ENCODE measurements around the gene BCOR. TPM values are rescaled to one million over a fixed set of nuclear protein-coding genes. Genes with fewer than 3 reads are reported as not detected.

The BCOR gene
- total and polyA plus RNA-seq, 2 of the 13 experiments (the other 11 are each of a cell fraction or from before 2014, with no cell fraction given): 14.3 to 15.2 TPM

DNA sequence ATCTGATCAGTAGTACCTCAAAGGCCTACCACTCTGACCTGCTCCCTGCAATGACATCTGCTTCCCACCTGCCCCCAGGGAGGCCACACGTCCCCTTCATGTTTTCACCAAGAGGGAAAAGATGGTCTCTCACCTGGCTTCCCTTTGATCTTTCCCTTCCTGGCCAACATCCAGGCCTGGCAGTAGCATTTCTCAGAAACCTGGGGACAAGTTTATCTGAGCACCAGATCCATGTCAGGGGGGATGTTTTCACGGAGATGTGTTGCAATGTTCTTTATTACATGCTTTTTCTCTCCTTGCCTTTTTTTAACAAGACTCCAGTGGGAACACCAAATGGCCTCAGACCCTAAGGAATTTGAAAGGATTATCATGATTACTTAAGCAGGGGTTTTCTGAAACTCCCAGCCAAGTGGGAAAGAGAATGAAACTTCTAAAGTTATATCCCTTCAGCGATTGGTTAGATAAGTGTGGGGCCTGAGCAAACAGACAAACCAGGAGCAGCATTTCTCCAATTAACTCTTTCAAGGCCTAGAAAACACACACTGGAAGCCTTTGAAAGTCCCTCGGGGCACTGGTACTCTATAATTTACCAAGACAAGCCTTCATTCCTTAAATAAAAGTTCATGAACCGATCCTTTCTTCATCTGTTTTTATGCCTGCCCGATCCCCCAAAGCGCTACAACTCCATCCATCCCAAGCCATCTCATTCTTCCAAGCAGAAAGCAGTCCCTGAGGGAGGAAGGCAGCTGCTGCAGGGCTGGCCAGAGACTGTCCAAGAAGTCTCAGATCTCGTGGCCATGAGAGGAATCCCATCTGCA, 94.1 kb downstream of the BCOR start (continued):
- TF ChIP-seq ZNF607 (CRISPR knock-in tag; IDR thresholded peaks at IDR 0.05; ENCODE audit: borderline replicate concordance) (no peak), KDM5B (CRISPR knock-in tag; IDR thresholded peaks at IDR 0.05; ENCODE audit: borderline replicate concordance) (no peak), HIC2 (CRISPR knock-in tag; IDR thresholded peaks at IDR 0.05; ENCODE audit: low read depth) (no peak), IKZF4 (CRISPR knock-in tag; IDR thresholded peaks at IDR 0.05; ENCODE audit: borderline replicate concordance, low read depth, not compliant biosample characterization) (no peak), LBX2 (CRISPR knock-in tag; IDR thresholded peaks at IDR 0.05; ENCODE audit: borderline replicate concordance) (no peak), ZNF333 (CRISPR knock-in tag; IDR thresholded peaks at IDR 0.05; ENCODE audit: borderline replicate concordance) (no peak), ZNF883 (CRISPR knock-in tag; IDR thresholded peaks at IDR 0.05; ENCODE audit: not compliant biosample characterization) (no peak), GABPB1 (CRISPR knock-in tag; IDR thresholded peaks at IDR 0.05) (no peak), TARDBP (CRISPR knock-in tag; IDR thresholded peaks at IDR 0.05) (0 out of 2 replicates have a peak, but pooled peaks have one; percentile 44), HNF4G (IDR thresholded peaks at IDR 0.05; ENCODE audit: borderline replicate concordance, low read depth, low read length) (no peak), HNF4G (CRISPR knock-in tag; IDR thresholded peaks at IDR 0.05; ENCODE audit: borderline replicate concordance, low read depth) (no peak), SNAPC2 (CRISPR knock-in tag; IDR thresholded peaks at IDR 0.05) (no peak), TAF15 (IDR thresholded peaks at IDR 0.05; ENCODE audit: low read depth, low read length, poor library complexity, severe bottlenecking) (no peak), SRSF1 (optimal IDR thresholded peaks at IDR 0.05; ENCODE audit: low read depth, low read length) (no peak), ZNF670 (CRISPR knock-in tag; IDR thresholded peaks at IDR 0.05; ENCODE audit: borderline replicate concordance) (no peak), ARID4A (CRISPR knock-in tag; IDR thresholded peaks at IDR 0.05; ENCODE audit: borderline replicate concordance) (no peak; the same call in 1 of the 2 replicates), ZFP36L2 (CRISPR knock-in tag; IDR thresholded peaks at IDR 0.05) (no peak)
- TF ChIP-seq, protein P1, sequence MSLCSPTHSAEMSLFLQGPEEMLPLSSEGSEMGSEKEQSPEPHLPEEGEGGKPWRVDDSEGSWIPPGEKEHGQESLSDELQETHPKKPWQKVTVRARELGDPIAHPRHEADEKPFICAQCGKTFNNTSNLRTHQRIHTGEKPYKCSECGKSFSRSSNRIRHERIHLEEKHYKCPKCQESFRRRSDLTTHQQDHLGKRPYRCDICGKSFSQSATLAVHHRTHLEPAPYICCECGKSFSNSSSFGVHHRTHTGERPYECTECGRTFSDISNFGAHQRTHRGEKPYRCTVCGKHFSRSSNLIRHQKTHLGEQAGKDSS (CRISPR knock-in tag; IDR thresholded peaks at IDR 0.05; ENCODE audit: borderline replicate concordance, low read depth): no peak
